A549 (cell line): ENCODE results near the gene GNG7. TPM values are rescaled to one million over a fixed set of nuclear protein-coding genes. Genes with fewer than 3 reads are reported as not detected.

Experiments
- ATAC-seq, 2 experiments: fragments of 200-7000 bp in 1 of 2; fragments of >200 bp in 1 of 2; cut with Nextera tagmentation in 1 of 2; cut with Tn5 transposase in 1 of 2; 3 replicates each; pipeline versions ENCODE4 v1.8.0 to v1.9.1; 2018 to 2020; ENCODE audit warnings: mild to moderate bottlenecking in 1 of 2, moderate library complexity in 1 of 2
- CTCF ChIA-PET: fragments of 300-600 bp; sonication (Branson Sonifier 250); formaldehyde crosslinking; extraction: SDS; loops from one replicate; lab custom pipeline; 2021; ENCODE audit warnings: antibody characterized with exemption, inconsistent platforms; lab: Yijun Ruan, JAX
- POLR2A ChIA-PET: fragments of 350-600 bp; formaldehyde crosslinking; extraction: SDS; loops from one replicate; lab custom pipeline; 2021; ENCODE audit warnings: antibody characterized with exemption, inconsistent platforms; lab: Yijun Ruan, JAX
- DNase-seq, 2 experiments: peaks; one replicate each; pipeline versions ENCODE4 v3.0.0 to v3.0.0-alpha.2; 2011 to 2016; ENCODE audit warnings: low read depth in 1 of 2, low spot score in 1 of 2
- FAIRE-seq: peaks from 2 replicates; lab custom pipeline; 2011; peaks lifted over from hg19 to GRCh38; lab: Jason Lieb, UNC
- H3K27ac ChIP-seq, 2 experiments: fragments of >200 bp; sonication (Bioruptor Twin); formaldehyde crosslinking; 3 replicates each; pipeline ENCODE4 v1.5.1; 2016 to 2017
- H3K4me1 ChIP-seq: fragments of >200 bp; sonication (Bioruptor Twin); formaldehyde crosslinking; 3 replicates; pipeline ENCODE4 v1.6.1; 2016
- H3K4me2 ChIP-seq: fragments of >200 bp; sonication (Bioruptor Twin); formaldehyde crosslinking; 3 replicates; pipeline ENCODE4 v1.6.1; 2016
- H3K4me3 ChIP-seq: fragments of >200 bp; sonication (Bioruptor Twin); formaldehyde crosslinking; 3 replicates; pipeline ENCODE4 v1.5.1; 2016
- H3K9me3 ChIP-seq: fragments of >200 bp; sonication (Bioruptor Twin); formaldehyde crosslinking; 3 replicates; pipeline ENCODE4 v1.6.1; 2016
- BHLHE40 ChIP-seq: IDR thresholded peaks from 2 replicates; pipeline ENCODE4 v1.6.1; 2012; ENCODE audit warnings: low read depth, low read length, inconsistent platforms
- CBX2 ChIP-seq: fragments of 200-600 bp; sonication (generic); IDR thresholded peaks from 2 replicates; pipeline ENCODE4 v1.6.1; 2016; ENCODE audit warnings: low read depth, mild to moderate bottlenecking, borderline replicate concordance
- CBX8 ChIP-seq: fragments of 200-600 bp; sonication (generic); IDR thresholded peaks from 2 replicates; pipeline ENCODE4 v1.6.1; 2016
- CEBPB ChIP-seq, 2 experiments: fragments of >200 bp in 1 of 2; sonication (Bioruptor Twin) in 1 of 2; formaldehyde crosslinking in 1 of 2; IDR thresholded peaks; 2 replicates each; pipeline ENCODE4 v1.6.1; 2012 to 2016
- CHD4 ChIP-seq: fragments of 200-600 bp; sonication (generic); IDR thresholded peaks from 2 replicates; pipeline ENCODE4 v1.6.1; 2016; ENCODE audit warnings: antibody characterized with exemption, mild to moderate bottlenecking, borderline replicate concordance
- ESRRA ChIP-seq: fragments of 150-350 bp; IDR thresholded peaks from 2 replicates; pipeline ENCODE4 v1.6.1; 2014; ENCODE audit warnings: mild to moderate bottlenecking, low read length, borderline replicate concordance
- FOSB ChIP-seq: fragments of 250-450 bp; sonication (Bioruptor Pico); IDR thresholded peaks from 2 replicates; pipeline ENCODE4 v1.5.0; 2020; ENCODE audit warnings: mild to moderate bottlenecking, moderate library complexity
- FOSL2 ChIP-seq, 2 experiments: fragments of 450-650 bp in 1 of 2; fragments of >200 bp in 1 of 2; sonication (Bioruptor Twin) in 1 of 2; formaldehyde crosslinking; IDR thresholded peaks; 2 replicates each; pipeline versions ENCODE4 v1.5.0 to v1.6.1; 2016 to 2020; ENCODE audit warnings: mild to moderate bottlenecking in 1 of 2, moderate library complexity in 1 of 2
- HEYL ChIP-seq: fragments of 250-450 bp; sonication (Bioruptor Pico); IDR thresholded peaks from 2 replicates; pipeline ENCODE4 v1.8.0; 2021; ENCODE audit warnings: mild to moderate bottlenecking, moderate library complexity
- HOXA7 ChIP-seq: fragments of 250-450 bp; sonication (Bioruptor Pico); IDR thresholded peaks from 2 replicates; pipeline ENCODE4 v1.5.0; 2020; ENCODE audit warnings: mild to moderate bottlenecking, moderate library complexity
- JUN ChIP-seq, 2 experiments: fragments of >200 bp; sonication (Bioruptor Twin); formaldehyde crosslinking; IDR thresholded peaks; 2 replicates in 1 of 2; 3 replicates in 1 of 2; pipeline ENCODE4 v1.6.1; 2016 to 2017
- JUNB ChIP-seq: fragments of >200 bp; sonication (Bioruptor Twin); formaldehyde crosslinking; IDR thresholded peaks from 2 replicates; pipeline ENCODE4 v1.6.1; 2016
- KDM5A ChIP-seq: fragments of 200-600 bp; sonication (generic); IDR thresholded peaks from 2 replicates; pipeline ENCODE4 v1.6.1; 2016; ENCODE audit warnings: antibody characterized with exemption, mild to moderate bottlenecking
- POLR2AphosphoS2 ChIP-seq: conservative IDR thresholded peaks from 2 replicates; pipeline ENCODE4 v1.6.1; 2012; ENCODE audit warnings: low read length, improper control_type of control experiment, inconsistent platforms
- RAD21 ChIP-seq, 2 experiments: fragments of >200 bp in 1 of 2; sonication (Bioruptor Twin) in 1 of 2; formaldehyde crosslinking in 1 of 2; IDR thresholded peaks in 1 of 2; conservative IDR thresholded peaks in 1 of 2; 2 replicates in 1 of 2; 3 replicates in 1 of 2; pipeline ENCODE4 v1.6.1; 2012 to 2018; ENCODE audit warnings: inconsistent platforms in 1 of 2
- RARB ChIP-seq: fragments of 250-450 bp; sonication (Bioruptor Pico); IDR thresholded peaks from 2 replicates; pipeline ENCODE4 v1.8.0; 2021; ENCODE audit warnings: mild to moderate bottlenecking, moderate library complexity
- RNF2 ChIP-seq: fragments of 200-600 bp; sonication (generic); IDR thresholded peaks from 2 replicates; pipeline ENCODE4 v1.6.1; 2016; ENCODE audit warnings: low read depth, mild to moderate bottlenecking, antibody characterized with exemption, moderate library complexity, borderline replicate concordance
- SREBF2 ChIP-seq: fragments of 450-650 bp; IDR thresholded peaks from 2 replicates; pipeline ENCODE4 v1.6.1; 2014; ENCODE audit warnings: mild to moderate bottlenecking, moderate library complexity
- TFCP2L1 ChIP-seq: fragments of 250-450 bp; sonication (Bioruptor Pico); IDR thresholded peaks from 2 replicates; pipeline ENCODE4 v1.5.0; 2021; ENCODE audit warnings: mild to moderate bottlenecking
- TP53 ChIP-seq: fragments of 250-450 bp; sonication (Bioruptor Pico); IDR thresholded peaks from 2 replicates; pipeline ENCODE4 v1.5.0; 2021; ENCODE audit warnings: mild to moderate bottlenecking, moderate library complexity
- ZNF302 ChIP-seq: fragments of 250-450 bp; sonication (Bioruptor Pico); IDR thresholded peaks from 2 replicates; pipeline ENCODE4 v1.9.0; 2021; ENCODE audit warnings: inconsistent platforms, mild to moderate bottlenecking, moderate library complexity
- WGBS: methylation state at CpG from one replicate; pipeline ENCODE4 v1.1.6; 2017; ENCODE audit errors: missing lambda C conversion rate; 5-methylcytosine and 5-hydroxymethylcytosine counted together
- polyA plus RNA-seq, 4 experiments: library from polyadenylated mRNA; depleted of rRNA in 3 of 4; stranded (reverse); fragments of >200 nt; fragmentation: RNase III in 1 of 4; extraction: RNeasy Plus Mini Kit Qiagen cat#74134 plus additional on column Dnase treatment in 1 of 4; gene quantifications; 2 replicates in 3 of 4; 3 replicates in 1 of 4; pipeline ENCODE4 v1.2.3, GENCODE V29; 2011 to 2017
- TF ChIP-seq, protein P1 (sequence below): fragments of 450-650 bp; IDR thresholded peaks from 2 replicates; pipeline ENCODE4 v1.6.1; 2014; ENCODE audit warnings: antibody characterized with exemption
- TF ChIP-seq, protein P2 (sequence below): fragments of 200-600 bp; sonication (generic); IDR thresholded peaks from 2 replicates; pipeline ENCODE4 v1.6.1; 2016; ENCODE audit warnings: antibody characterized with exemption, mild to moderate bottlenecking, moderate library complexity
- TF ChIP-seq, protein P3 (sequence below): fragments of >200 bp; sonication (Bioruptor Twin); formaldehyde crosslinking; IDR thresholded peaks from 3 replicates; pipeline ENCODE4 v1.6.1; 2016
- TF ChIP-seq, protein P4 (sequence below): IDR thresholded peaks from 2 replicates; pipeline ENCODE4 v1.6.1; 2012; ENCODE audit warnings: low read depth, borderline replicate concordance
- TF ChIP-seq, protein P5 (sequence below): IDR thresholded peaks from 2 replicates; pipeline ENCODE4 v1.6.1; 2012
- TF ChIP-seq, protein P6 (sequence below): fragments of 250-450 bp; sonication (Bioruptor Pico); IDR thresholded peaks from 2 replicates; pipeline ENCODE4 v1.5.0; 2020; ENCODE audit warnings: low read depth, mild to moderate bottlenecking, moderate library complexity

The GNG7 gene
- polyA plus RNA-seq, 2 of the 4 experiments (the other 2 are of a cell fraction) = 0.06 to 0.08 TPM

DNA sequence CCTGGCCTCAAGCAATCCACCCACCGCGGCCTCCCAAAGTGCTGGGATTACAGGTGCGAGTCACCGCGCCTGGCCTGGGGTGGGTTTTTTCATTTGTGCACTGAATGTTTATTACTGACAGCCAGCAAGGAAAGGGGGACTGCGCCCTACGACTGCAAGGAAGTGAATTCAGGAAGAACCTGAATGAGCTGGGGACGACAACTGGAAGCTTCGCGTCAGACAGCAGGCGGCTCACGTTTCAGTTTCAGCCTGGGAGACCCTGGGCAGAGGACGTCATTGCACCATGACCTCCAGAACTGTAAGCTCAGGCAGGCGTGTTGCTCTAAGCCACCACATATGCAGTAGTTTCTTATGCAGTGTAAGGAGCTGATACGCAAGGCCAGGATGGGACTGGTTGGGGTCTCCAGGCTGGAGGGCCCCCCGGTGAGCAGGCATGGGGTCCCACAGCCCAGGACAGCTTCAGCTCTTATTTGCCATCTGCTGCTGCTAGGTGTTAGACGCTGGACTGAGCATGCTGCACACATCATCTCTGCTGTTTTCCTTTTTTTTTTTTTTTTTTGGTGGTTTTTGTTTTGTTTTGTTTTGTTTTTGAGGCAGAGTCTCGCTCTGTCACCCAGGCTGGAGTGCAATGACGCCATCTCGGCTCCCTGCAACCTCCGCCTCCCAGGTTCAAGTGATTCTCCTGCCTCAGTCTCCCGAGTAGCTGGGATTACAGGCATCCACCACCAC, 160.0 kb downstream of the GNG7 start (continued):
- TF ChIP-seq CHD4 = no peak
- no peak for TF ChIP-seq HOXA7
- no peak for TF ChIP-seq FOSB (CRISPR knock-in tag)
- TF ChIP-seq TP53 (CRISPR knock-in tag) = no peak
- no peak for TF ChIP-seq TFCP2L1 (CRISPR knock-in tag)

DNA sequence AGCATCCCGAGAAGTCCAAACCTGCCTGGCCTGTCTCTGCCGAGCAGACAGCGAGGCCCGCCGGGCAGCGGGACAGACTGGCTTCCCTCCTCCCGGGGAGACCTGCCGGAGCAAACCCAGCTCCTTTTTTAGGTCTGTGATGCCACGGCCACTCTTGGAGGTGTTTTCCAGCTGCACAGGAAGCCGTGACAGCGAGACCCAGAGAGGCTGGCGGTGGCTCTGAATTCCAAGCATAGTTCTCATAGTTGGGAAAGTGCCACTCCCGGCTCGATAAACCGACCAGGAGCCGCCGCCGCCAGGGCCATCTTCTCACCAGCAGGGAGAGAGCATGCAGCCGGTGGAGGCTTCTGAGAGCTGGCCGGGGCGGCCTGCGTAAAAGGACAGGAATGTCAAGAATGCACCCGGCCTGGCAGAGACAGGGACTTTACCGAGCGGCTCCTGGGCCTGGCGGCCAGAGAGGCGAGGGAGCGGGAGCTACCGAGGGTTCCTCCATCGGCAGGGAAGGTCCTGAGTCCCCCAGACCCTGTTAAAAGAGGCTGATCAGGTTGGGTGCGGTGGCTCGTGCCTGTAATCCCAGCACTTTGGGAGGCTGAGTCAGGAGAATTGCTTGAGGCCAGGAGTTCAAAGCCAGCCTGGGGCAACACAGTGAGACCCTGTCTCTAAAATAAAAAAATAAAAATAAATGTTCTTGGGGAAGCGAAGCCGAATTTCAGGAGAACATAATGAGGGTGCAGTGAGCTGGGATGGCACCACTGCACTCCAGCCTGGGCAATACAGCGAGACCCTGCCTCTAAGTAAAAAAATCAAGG, 161.6 kb downstream of the GNG7 start:
- ChIA-PET POLR2A (interaction anchor here (0.6 to 5.3 kb wide), 8 partner anchors 12 to 84 kb away, joined by 3 to 191 read pairs (median 7); partner anchors contain the start of genes GADD45B and LMNB2), CTCF (interaction anchor here (0.6 to 4.2 kb wide), 11 partner anchors 11 to 96 kb away, joined by 3 to 47 read pairs (median 4); no protein-coding TSS in a partner anchor)
- Histone ChIP-seq H3K4me3 (0 out of 3 replicates have a peak overlapping the region, but pooled peaks have one; percentile 19), H3K4me1 (peaks cover 60% of the 10 kb centered on the region), H3K9me3 (no peaks in the 10 kb centered on the region), H3K4me2 (peak overlapping the region; percentile 93), H3K27ac (peak overlapping the region; percentile 97 to 100)
- FAIRE-seq (peak; percentile 7), DNase-seq (peak; percentile 87 to 97), ATAC-seq (peak; percentile 92 to 93)
- WGBS = 2% methylated on average over 17 of the region's 35 CpGs
- TF ChIP-seq, protein P1, sequence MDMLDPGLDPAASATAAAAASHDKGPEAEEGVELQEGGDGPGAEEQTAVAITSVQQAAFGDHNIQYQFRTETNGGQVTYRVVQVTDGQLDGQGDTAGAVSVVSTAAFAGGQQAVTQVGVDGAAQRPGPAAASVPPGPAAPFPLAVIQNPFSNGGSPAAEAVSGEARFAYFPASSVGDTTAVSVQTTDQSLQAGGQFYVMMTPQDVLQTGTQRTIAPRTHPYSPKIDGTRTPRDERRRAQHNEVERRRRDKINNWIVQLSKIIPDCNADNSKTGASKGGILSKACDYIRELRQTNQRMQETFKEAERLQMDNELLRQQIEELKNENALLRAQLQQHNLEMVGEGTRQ = no peak
- TF ChIP-seq RARB (CRISPR knock-in tag) (no peak), RNF2 (no peak), ESRRA (no peak), KDM5A (no peak), CBX8 (no peak), RAD21 (conservative IDR thresholded peaks at IDR 0.05 in 1 of 2, IDR thresholded peaks at IDR 0.05 in 1 of 2) (peak; percentile 27 to 57; a peak in 4 of 5 replicates), SREBF2 (no peak), HEYL (0 out of 2 replicates have a peak, but pooled peaks have one; percentile 23), JUN (IDR thresholded peaks at IDR 0.05) (peak; percentile 78 to 87; a peak in 4 of 5 replicates), CBX2 (no peak), CHD4 (no peak), POLR2AphosphoS2 (no peak), TFCP2L1 (CRISPR knock-in tag) (no peak), ZNF302 (CRISPR knock-in tag) (no peak), JUNB (peak; percentile 27; the same call in 1 of the 2 replicates), CEBPB (IDR thresholded peaks at IDR 0.05) (peak in 1 of 2 experiments; percentile 55; a peak in 2 of 4 replicates), BHLHE40 (no peak), FOSL2 (IDR thresholded peaks at IDR 0.05) (no peak), FOSL2 (CRISPR knock-in tag; IDR thresholded peaks at IDR 0.05) (peak; percentile 84)
- TF ChIP-seq, protein P2, sequence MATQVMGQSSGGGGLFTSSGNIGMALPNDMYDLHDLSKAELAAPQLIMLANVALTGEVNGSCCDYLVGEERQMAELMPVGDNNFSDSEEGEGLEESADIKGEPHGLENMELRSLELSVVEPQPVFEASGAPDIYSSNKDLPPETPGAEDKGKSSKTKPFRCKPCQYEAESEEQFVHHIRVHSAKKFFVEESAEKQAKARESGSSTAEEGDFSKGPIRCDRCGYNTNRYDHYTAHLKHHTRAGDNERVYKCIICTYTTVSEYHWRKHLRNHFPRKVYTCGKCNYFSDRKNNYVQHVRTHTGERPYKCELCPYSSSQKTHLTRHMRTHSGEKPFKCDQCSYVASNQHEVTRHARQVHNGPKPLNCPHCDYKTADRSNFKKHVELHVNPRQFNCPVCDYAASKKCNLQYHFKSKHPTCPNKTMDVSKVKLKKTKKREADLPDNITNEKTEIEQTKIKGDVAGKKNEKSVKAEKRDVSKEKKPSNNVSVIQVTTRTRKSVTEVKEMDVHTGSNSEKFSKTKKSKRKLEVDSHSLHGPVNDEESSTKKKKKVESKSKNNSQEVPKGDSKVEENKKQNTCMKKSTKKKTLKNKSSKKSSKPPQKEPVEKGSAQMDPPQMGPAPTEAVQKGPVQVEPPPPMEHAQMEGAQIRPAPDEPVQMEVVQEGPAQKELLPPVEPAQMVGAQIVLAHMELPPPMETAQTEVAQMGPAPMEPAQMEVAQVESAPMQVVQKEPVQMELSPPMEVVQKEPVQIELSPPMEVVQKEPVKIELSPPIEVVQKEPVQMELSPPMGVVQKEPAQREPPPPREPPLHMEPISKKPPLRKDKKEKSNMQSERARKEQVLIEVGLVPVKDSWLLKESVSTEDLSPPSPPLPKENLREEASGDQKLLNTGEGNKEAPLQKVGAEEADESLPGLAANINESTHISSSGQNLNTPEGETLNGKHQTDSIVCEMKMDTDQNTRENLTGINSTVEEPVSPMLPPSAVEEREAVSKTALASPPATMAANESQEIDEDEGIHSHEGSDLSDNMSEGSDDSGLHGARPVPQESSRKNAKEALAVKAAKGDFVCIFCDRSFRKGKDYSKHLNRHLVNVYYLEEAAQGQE = no peak
- TF ChIP-seq, protein P3, sequence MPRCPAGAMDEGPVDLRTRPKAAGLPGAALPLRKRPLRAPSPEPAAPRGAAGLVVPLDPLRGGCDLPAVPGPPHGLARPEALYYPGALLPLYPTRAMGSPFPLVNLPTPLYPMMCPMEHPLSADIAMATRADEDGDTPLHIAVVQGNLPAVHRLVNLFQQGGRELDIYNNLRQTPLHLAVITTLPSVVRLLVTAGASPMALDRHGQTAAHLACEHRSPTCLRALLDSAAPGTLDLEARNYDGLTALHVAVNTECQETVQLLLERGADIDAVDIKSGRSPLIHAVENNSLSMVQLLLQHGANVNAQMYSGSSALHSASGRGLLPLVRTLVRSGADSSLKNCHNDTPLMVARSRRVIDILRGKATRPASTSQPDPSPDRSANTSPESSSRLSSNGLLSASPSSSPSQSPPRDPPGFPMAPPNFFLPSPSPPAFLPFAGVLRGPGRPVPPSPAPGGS = peak; percentile 45; the same call in 1 of the 3 replicates
- TF ChIP-seq, protein P4, sequence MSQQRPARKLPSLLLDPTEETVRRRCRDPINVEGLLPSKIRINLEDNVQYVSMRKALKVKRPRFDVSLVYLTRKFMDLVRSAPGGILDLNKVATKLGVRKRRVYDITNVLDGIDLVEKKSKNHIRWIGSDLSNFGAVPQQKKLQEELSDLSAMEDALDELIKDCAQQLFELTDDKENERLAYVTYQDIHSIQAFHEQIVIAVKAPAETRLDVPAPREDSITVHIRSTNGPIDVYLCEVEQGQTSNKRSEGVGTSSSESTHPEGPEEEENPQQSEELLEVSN = no peak; the same call in 1 of the 2 replicates
- TF ChIP-seq, protein P5, sequence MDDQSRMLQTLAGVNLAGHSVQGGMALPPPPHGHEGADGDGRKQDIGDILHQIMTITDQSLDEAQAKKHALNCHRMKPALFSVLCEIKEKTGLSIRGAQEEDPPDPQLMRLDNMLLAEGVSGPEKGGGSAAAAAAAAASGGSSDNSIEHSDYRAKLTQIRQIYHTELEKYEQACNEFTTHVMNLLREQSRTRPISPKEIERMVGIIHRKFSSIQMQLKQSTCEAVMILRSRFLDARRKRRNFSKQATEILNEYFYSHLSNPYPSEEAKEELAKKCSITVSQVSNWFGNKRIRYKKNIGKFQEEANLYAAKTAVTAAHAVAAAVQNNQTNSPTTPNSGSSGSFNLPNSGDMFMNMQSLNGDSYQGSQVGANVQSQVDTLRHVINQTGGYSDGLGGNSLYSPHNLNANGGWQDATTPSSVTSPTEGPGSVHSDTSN = peak; percentile 79; the same call in 1 of the 2 replicates
- TF ChIP-seq, protein P6, sequence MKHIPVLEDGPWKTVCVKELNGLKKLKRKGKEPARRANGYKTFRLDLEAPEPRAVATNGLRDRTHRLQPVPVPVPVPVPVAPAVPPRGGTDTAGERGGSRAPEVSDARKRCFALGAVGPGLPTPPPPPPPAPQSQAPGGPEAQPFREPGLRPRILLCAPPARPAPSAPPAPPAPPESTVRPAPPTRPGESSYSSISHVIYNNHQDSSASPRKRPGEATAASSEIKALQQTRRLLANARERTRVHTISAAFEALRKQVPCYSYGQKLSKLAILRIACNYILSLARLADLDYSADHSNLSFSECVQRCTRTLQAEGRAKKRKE (CRISPR knock-in tag) = 0 out of 2 replicates have a peak, but pooled peaks have one; percentile 67
